GM10266 (cell line): ENCODE measurements around the gene PTPRN2.

ENCODE experiments used
- DNase-seq: peaks from one replicate; pipeline ENCODE4 v3.0.0; 2012; ENCODE audit errors: extremely low spot score
- CTCF ChIP-seq: IDR thresholded peaks from 2 replicates; pipeline ENCODE4 v1.5.1; 2012; ENCODE audit warnings: mild to moderate bottlenecking, low read depth; ENCODE audit not compliant: control insufficient read depth, insufficient read depth; ENCODE audit errors: missing control alignments

PTPRN2 gene

DNA sequence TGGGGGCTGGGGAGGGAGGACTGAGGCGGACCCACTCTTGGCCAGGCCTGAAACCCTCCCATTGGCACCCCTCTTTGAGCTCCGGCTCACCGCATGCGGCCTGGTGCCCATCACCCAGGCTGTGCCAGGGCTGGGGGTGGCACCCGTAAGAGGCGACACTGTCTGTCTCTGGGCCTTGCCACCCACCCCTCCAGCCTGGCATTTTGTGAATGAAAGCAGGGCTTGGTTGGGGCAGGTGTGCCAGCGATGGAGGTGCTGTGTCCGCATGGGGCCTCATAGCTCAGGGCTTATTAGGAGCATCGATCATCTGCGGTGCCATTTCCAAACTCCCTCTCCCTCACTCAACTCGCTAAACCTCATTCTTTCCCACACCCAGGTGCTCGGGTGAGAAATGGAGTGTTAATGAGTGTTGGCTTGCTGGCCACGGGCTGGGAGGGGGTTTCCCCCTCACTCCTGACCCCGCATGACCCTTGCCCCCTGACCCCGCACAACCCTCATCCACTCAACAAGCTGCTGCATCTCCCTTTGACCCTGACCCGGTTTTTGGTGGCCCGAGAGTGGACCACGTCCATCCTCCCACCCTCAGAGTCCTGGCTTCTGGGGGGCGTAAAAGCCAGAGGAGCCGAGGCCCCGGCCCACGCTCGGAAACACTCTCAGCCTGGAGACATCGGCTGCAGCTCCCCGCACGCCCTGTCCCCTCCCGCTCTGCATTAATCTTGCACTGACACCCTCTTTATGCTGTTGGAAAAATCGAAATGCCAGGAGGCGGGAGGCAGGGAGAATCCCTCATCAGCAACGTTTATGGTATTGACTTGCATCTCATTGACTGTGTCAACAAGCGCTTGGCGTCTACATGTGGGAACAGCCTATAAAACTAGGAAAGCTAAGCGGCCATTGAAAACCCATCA is 1089.6 kb downstream of the PTPRN2 start:
- TF ChIP-seq CTCF, result no peak
- no peak for DNase-seq

- DNase-seq, result no peak
- TF ChIP-seq CTCF, result no peak
Measured at GRCh38 chr7:157497367-157497743, 1090.3 kb downstream of the PTPRN2 start.

GRCh38 chr7:157496416-157497275 is 1091.0 kb downstream of the PTPRN2 start:
- no peak for TF ChIP-seq CTCF
- no peak for DNase-seq

DNA sequence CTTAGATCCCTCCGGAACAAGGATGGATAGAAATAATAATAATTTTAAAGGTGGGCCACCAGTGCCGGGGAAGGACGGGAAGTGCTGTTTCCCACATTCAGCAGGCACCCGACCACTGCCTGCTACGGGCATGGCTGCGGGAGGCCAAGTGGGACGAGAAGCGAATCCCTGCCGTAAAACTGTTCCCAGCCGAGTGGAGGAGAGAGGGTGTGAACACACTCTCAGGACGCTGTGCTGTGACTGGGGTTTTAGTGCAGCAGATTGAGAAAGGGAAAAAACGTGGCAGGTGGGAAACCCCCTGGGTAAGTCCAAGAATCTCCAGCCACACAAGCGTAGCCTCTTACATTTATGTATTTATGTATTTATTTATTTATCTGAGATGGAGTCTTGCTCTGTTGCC is 1092.0 kb downstream of the PTPRN2 start:
- no peak for TF ChIP-seq CTCF

DNA sequence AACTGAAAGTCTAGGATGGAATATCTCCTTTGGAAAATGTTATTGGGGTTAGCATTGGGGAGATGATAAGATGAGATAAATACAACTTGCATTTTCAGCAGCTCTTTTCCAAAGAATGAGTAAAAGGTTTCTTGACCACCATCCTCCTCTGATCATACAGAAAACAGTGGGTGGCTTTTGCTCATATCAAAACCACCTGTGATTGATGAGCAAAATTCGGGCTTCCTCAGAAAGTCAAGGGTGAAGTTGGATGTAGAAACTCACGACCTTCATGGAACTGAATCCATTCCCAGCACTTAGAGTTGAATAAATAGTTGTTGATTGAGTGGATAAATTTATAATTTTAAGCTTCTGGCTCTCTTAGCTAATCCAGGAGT is 1092.5 kb downstream of the PTPRN2 start:
- no peak for TF ChIP-seq CTCF
- no peak for DNase-seq

More for the DNA sequence above, 1092.0 kb downstream of the PTPRN2 start:
- DNase-seq, result peak; percentile 73

DNA sequence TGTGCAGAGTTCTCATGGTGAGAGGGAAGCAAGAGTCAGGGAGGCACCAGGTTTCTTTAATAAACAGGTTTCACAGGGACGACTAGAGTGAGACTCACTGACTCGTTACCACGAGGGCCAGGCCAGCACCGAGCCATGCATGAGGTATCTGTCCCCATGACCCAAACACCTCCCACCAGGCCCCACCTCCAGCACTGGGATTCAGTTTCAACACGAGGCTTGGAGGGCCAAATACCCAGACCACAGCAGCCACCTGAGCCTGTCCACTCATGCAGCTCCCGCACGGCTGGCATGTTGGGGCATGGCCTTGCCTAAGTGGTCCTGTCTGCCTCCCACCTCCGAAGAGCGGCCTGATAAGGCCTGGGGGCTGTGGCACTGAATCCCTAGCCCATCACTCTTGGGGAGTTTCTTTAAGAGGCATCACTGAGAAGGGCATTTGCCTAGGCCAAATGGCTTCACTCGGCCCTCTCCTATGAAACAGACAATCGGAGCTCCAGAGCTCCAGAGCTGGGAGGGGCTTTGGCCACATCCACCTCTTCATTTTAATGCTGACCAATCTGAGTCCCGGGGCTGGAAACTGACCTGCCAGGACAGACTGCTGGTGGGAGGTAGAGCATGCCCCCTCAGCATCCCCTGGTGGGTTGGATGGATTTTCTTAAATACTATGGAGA is 1093.0 kb downstream of the PTPRN2 start:
- TF ChIP-seq CTCF, result no peak
- DNase-seq, result no peak
